Activated CD8-positive, alpha-beta T cell treated with anti-CD3 and anti-CD28 coated beads, Interleukin-2, amount 10 ng/mL, durations not matched to agents 7 days and 5 days (primary cell): ENCODE measurements around the gene ANKMY2. TPM values are rescaled to one million over a fixed set of nuclear protein-coding genes. Genes with fewer than 3 reads are reported as not detected.

Experiments
- total RNA-seq, 2 experiments: library from RNA; stranded (reverse); gene quantifications; one replicate each; pipeline ENCODE4 v1.2.3, GENCODE V29; 2021

ANKMY2 gene
- total RNA-seq, 2 experiments from 2014 or later, result 14.3 to 14.5 TPM

Other genes with a start within 250 kb of the ANKMY2 start
- under 1 TPM; 0.74 to 0.81 TPM for gene CRPPA, start 224.2 kb downstream of the ANKMY2 start, total RNA-seq
- not detected for gene SOSTDC1, start 180.0 kb downstream of the ANKMY2 start, total RNA-seq
- not detected for gene LRRC72, start 118.9 kb downstream of the ANKMY2 start, total RNA-seq
- 10 to 100 TPM; 59.7 to 62.3 TPM for gene BZW2, start 427 bp upstream of the ANKMY2 start, total RNA-seq
- gene TSPAN13, start 108.0 kb upstream of the ANKMY2 start, total RNA-seq, result 1 to 10 TPM in 1 of 2 experiments, under 1 TPM in 1; 0.81 to 1.3 TPM
- gene AGR2, start 159.2 kb upstream of the ANKMY2 start, total RNA-seq, result not detected
- not detected for gene AGR3, start 236.2 kb upstream of the ANKMY2 start, total RNA-seq